GM23248 (cell line): ENCODE data around the gene TREM1. TPM values are rescaled to one million over a fixed set of nuclear protein-coding genes. Genes with fewer than 3 reads are reported as not detected.

ENCODE experiments used
- DNase-seq: peaks from one replicate; pipeline ENCODE4 v3.0.0-alpha.2; 2015
- H2AFZ ChIP-seq: fragments of 200-600 bp; sonication (generic); 2 replicates; pipeline ENCODE4 v1.6.1; 2016; ENCODE audit warnings: antibody characterized with exemption
- H3F3A ChIP-seq: fragments of 200-600 bp; sonication (generic); 2 replicates; pipeline ENCODE4 v1.6.1; 2016; ENCODE audit warnings: mild to moderate bottlenecking, antibody characterized with exemption, mixed run types; ENCODE audit not compliant: insufficient read depth
- H3K27ac ChIP-seq: fragments of 200-600 bp; sonication (generic); 2 replicates; pipeline ENCODE4 v1.5.1; 2016; ENCODE audit warnings: mild to moderate bottlenecking
- H3K27me3 ChIP-seq: fragments of 200-600 bp; sonication (generic); replicated peaks from 2 replicates; pipeline ENCODE4 v1.6.1; 2016; ENCODE audit warnings: mild to moderate bottlenecking; ENCODE audit not compliant: insufficient read depth
- H3K36me3 ChIP-seq: fragments of 200-600 bp; sonication (generic); 2 replicates; pipeline ENCODE4 v1.6.1; 2016; ENCODE audit warnings: low read depth, mild to moderate bottlenecking
- H3K4me1 ChIP-seq: fragments of 200-600 bp; sonication (generic); 2 replicates; pipeline ENCODE4 v1.6.1; 2016; ENCODE audit warnings: mild to moderate bottlenecking; ENCODE audit not compliant: insufficient read depth
- H3K4me2 ChIP-seq: fragments of 200-600 bp; sonication (generic); one replicate; pipeline ENCODE4 v1.6.1; 2016; ENCODE audit warnings: mild to moderate bottlenecking; ENCODE audit not compliant: unreplicated experiment
- H3K4me3 ChIP-seq: fragments of 200-600 bp; sonication (generic); 2 replicates; pipeline ENCODE4 v1.5.1; 2016; ENCODE audit warnings: mild to moderate bottlenecking
- H3K79me2 ChIP-seq: fragments of 200-600 bp; sonication (generic); 2 replicates; pipeline ENCODE4 v1.6.1; 2016; ENCODE audit warnings: mild to moderate bottlenecking; ENCODE audit not compliant: insufficient read depth
- H3K9ac ChIP-seq: fragments of 200-600 bp; sonication (generic); 2 replicates; pipeline ENCODE4 v1.6.1; 2016; ENCODE audit warnings: mild to moderate bottlenecking
- H3K9me2 ChIP-seq: fragments of 200-600 bp; sonication (generic); 2 replicates; pipeline ENCODE4 v1.6.1; 2016; ENCODE audit warnings: mixed run types, mild to moderate bottlenecking, moderate library complexity; ENCODE audit not compliant: insufficient read depth
- H3K9me3 ChIP-seq: fragments of 200-600 bp; sonication (generic); one replicate; pipeline ENCODE4 v1.6.1; 2017; ENCODE audit warnings: low read depth
- H4K20me1 ChIP-seq: fragments of 200-600 bp; sonication (generic); 2 replicates; pipeline ENCODE4 v1.6.0; 2016; ENCODE audit not compliant: insufficient read depth
- EZH2 ChIP-seq: fragments of 200-600 bp; sonication (generic); IDR thresholded peaks from 2 replicates; pipeline ENCODE4 v1.6.1; 2018; ENCODE audit warnings: antibody characterized with exemption, mild to moderate bottlenecking; ENCODE audit not compliant: insufficient read depth, poor library complexity, severe bottlenecking
- EZH2phosphoT487 ChIP-seq: fragments of 200-600 bp; sonication (generic); IDR thresholded peaks from 2 replicates; pipeline ENCODE4 v1.6.1; 2018; ENCODE audit warnings: antibody characterized with exemption, moderate library complexity, mild to moderate bottlenecking, low read depth; ENCODE audit not compliant: insufficient read depth
- WGBS, 2 experiments: methylation state at CpG; one replicate each; pipeline ENCODE4 v1.1.6; 2015 to 2017; ENCODE audit warnings: low lambda C conversion rate in 2 of 2, low coverage in 1 of 2; ENCODE audit errors: missing lambda C conversion rate in 2 of 2; 5-methylcytosine and 5-hydroxymethylcytosine counted together
- in situ Hi-C: fragments of 300-500 bp; cut with MboI; formaldehyde crosslinking; loops from 2 replicates; pipeline ENCODE4 v1.15.0; 2020
- polyA plus RNA-seq: library from polyadenylated mRNA; unstranded; fragments of >200 nt; fragmentation: Nextera tagmentation; extraction: Ambion mirVana; gene quantifications from 2 replicates; pipeline ENCODE4 v1.2.1, GENCODE V29; 2016
- total RNA-seq: library from RNA; depleted of rRNA; stranded (reverse); fragments of >200 nt; shearing (Covaris generic); gene quantifications from 2 replicates; pipeline ENCODE4 v1.2.3, GENCODE V29; 2014; rRNA removed

TREM1 gene
- total RNA-seq: not detected in 2 replicates
- not detected in 2 replicates for polyA plus RNA-seq

DNA sequence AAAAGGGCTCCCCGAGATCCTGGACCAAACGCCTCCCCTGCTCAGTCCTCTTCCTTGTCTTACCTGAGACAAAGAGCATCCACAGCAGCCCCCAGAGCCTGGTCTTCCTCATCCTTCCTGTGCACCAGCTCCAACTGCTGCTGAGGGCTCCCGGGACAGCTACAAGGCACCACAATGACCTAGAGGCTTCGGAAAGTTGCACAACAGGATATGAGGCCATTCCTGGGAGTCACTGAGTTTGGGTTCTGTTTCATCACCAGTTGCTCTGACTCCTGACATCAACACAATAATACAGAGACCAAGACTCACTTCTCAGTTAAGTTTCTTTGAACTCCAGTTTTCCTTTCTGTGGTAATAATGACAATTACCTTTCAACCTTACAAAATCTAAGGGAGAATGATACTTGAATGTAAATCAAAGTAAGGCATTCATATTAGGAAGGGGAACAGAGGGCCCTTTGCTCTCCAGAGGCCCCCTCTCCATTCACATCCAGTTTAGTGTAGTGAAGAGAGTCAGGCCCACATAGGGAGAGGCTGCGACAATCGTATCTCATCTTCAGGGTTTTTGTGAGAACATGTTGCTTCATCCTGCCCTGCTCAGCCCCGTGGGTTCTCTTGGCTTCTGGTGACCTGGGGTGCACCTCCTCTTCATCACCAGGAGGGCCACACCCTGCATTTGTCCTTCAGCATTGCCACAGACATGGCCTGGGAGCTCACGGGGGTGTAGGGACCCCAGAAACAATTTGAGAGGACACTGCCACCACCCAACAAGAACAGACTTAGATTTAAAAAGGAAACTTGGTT is at the start of gene TREM1:
Gene TREM1, minus strand, starts transcription at position 139 of the 803 bp plus-strand sequence. Its CDS starts 27 bp downstream, at position 112.
- Histone ChIP-seq H3K27me3 (no peaks in the 10 kb centered on the region), H3K9me2 (no peaks in the 10 kb centered on the region), H3K27ac (peak within 1 kb of the TSS; percentile 54), H3K4me3 (no peak within 1 kb of the TSS), H4K20me1 (no peaks in the 10 kb centered on the region), H3K9me3 (no peaks in the 10 kb centered on the region), H2AFZ (no peak within 1 kb of the TSS), H3K4me2 (peak within 1 kb of the TSS; percentile 5), H3K9ac (peak within 1 kb of the TSS; percentile 50; the same call in 1 of the 2 replicates), H3K4me1 (no peaks in the 10 kb centered on the region; the same call in 1 of the 2 replicates), H3F3A (no peaks in the 10 kb centered on the region), H3K79me2 (no peaks in the 10 kb centered on the region), H3K36me3 (no peaks in the 10 kb centered on the region)
- in situ Hi-C loops: no loop called here
- DNase-seq: peak; percentile 87
- TF ChIP-seq EZH2: no peak
- no peak for TF ChIP-seq EZH2phosphoT487
- 51 to 52% methylated on average over 8 of the region's 8 CpGs for WGBS, 2 experiments

DNA sequence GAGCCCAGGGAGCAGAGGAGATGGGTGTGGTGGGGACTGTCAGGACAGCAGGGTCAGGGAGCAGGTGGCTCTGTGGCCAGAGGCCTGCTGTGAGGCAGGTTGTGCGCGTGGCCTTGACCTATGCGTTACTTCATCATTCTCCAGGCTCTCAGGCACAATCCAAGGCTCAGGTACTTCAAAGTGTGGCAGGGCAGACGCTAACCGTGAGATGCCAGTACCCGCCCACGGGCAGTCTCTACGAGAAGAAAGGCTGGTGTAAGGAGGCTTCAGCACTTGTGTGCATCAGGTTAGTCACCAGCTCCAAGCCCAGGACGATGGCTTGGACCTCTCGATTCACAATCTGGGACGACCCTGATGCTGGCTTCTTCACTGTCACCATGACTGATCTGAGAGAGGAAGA is 49.5 kb upstream of the TREM1 start:
- no peak overlapping the region for H2AFZ ChIP-seq
- H3K4me1 ChIP-seq: no peaks in the 10 kb centered on the region
- no peaks in the 10 kb centered on the region for H4K20me1 ChIP-seq
- no peak overlapping the region for H3K4me2 ChIP-seq
- TF ChIP-seq EZH2phosphoT487 (no peak), EZH2 (no peak)
- H3K9ac ChIP-seq: no peak overlapping the region
- no peaks in the 10 kb centered on the region for H3K79me2 ChIP-seq
- H3K27ac ChIP-seq: no peak overlapping the region
- H3K9me3 ChIP-seq: no peaks in the 10 kb centered on the region
- in situ Hi-C loops: no loop called here
- H3K36me3 ChIP-seq: no peaks in the 10 kb centered on the region
- no peak for DNase-seq
- WGBS, 2 experiments: 64 to 68% methylated on average over 11 of the region's 11 CpGs
- no peak overlapping the region for H3K4me3 ChIP-seq
- no peaks in the 10 kb centered on the region for H3K9me2 ChIP-seq
- H3F3A ChIP-seq: no peaks in the 10 kb centered on the region
- peaks cover 7% of the 10 kb centered on the region for H3K27me3 ChIP-seq

DNA sequence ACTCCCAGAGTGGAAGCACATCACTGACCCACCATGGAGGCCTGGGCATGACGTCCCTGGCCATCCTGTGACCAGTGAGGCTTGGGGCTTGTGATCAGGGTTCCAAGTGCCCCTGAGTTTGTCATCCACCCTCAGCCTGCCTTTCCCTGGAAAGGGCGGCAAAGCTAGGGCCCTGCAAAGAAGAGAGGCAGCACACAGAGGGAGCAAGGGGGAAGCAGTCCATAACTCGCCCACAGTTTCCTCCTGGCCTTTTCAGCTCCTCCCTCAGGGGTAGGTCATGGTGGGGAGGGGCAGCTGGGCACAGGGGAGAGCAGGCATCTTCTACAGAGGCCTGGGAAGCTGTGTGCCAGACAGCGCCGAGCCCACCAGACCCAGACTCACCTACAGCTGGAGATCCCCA is 48.8 kb upstream of the TREM1 start, which contains the start of gene NCR2:
Gene NCR2, plus strand, starts transcription at position 313 of the 400 bp plus-strand sequence. CDS start 269 bp downstream, outside the sequence.
- no peak for TF ChIP-seq EZH2phosphoT487
- no peak for TF ChIP-seq EZH2

DNA sequence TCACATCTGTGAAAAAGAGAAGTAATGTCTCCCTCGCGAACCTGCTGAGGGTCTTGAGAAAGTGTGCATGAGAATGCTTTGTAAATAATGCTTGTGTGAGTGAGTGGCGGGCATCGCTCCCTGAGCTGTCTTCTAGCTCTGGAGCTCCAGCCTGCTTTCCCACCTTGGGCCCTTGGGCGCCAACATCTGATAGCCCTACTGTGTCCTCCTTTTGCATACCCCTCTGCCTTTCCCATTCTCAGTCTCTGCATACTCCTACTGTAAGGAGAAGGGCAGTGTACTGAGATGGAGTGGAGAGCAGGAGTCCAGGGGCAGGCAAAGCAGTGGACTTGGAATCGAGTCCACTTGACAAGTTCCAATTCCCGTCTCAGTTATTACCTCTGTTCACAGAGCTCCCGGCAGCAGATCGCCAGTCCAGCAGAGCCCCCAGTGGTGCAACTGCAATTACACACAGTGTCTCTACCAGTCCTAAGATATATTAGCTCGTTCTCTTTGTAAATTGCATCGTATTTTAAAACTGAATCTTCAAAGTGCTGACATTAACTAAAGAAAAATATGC is 48.1 kb upstream of the TREM1 start:
- DNase-seq: peak; percentile 15
- no peaks in the 10 kb centered on the region for H4K20me1 ChIP-seq
- H3K4me1 ChIP-seq: no peaks in the 10 kb centered on the region
- H3K9me3 ChIP-seq: no peaks in the 10 kb centered on the region
- H3K36me3 ChIP-seq: no peaks in the 10 kb centered on the region
- H3K4me2 ChIP-seq: no peak overlapping the region
- H3K79me2 ChIP-seq: no peaks in the 10 kb centered on the region
- WGBS, 2 experiments: 47 to 51% methylated on average over 11 of the region's 11 CpGs
- H3K4me3 ChIP-seq: no peak overlapping the region
- H3K27ac ChIP-seq: no peak overlapping the region
- no peak overlapping the region for H2AFZ ChIP-seq
- H3K9me2 ChIP-seq: no peaks in the 10 kb centered on the region
- in situ Hi-C loops: no loop called here
- no peak overlapping the region for H3K9ac ChIP-seq
- H3F3A ChIP-seq: no peaks in the 10 kb centered on the region
- TF ChIP-seq EZH2phosphoT487 (no peak), EZH2 (no peak)
- peaks cover 7% of the 10 kb centered on the region; the same call in 1 of the 2 replicates for H3K27me3 ChIP-seq

More for the DNA sequence above, 48.8 kb upstream of the TREM1 start, which contains the start of gene NCR2:
- DNase-seq: no peak
- H3K9ac ChIP-seq: no peak within 1 kb of the TSS
- no peaks in the 10 kb centered on the region for H4K20me1 ChIP-seq
- H2AFZ ChIP-seq: no peak within 1 kb of the TSS
- H3F3A ChIP-seq: no peaks in the 10 kb centered on the region
- peaks cover 7% of the 10 kb centered on the region; the same call in 1 of the 2 replicates for H3K27me3 ChIP-seq
- in situ Hi-C loops: no loop called here
- H3K27ac ChIP-seq: no peak within 1 kb of the TSS
- no peaks in the 10 kb centered on the region for H3K79me2 ChIP-seq
- no peaks in the 10 kb centered on the region for H3K9me2 ChIP-seq
- H3K9me3 ChIP-seq: no peaks in the 10 kb centered on the region
- no peak within 1 kb of the TSS for H3K4me3 ChIP-seq
- 61 to 66% methylated on average over 5 of the region's 5 CpGs for WGBS, 2 experiments
- H3K4me2 ChIP-seq: no peak within 1 kb of the TSS
- no peaks in the 10 kb centered on the region for H3K4me1 ChIP-seq
- H3K36me3 ChIP-seq: no peaks in the 10 kb centered on the region
